IPS DF 19.7 (cell line): Measurements from ENCODE around the gene ARID1B.

ENCODE experiments used
- DNase-seq: peaks from one replicate; pipeline ENCODE4 v3.0.0-alpha.2; 2013; ENCODE audit warnings: low read depth, low spot score

The ARID1B gene

GRCh38 chr6:157046776-157047175, 269.6 kb downstream of the ARID1B start:
- no peak for DNase-seq

DNA sequence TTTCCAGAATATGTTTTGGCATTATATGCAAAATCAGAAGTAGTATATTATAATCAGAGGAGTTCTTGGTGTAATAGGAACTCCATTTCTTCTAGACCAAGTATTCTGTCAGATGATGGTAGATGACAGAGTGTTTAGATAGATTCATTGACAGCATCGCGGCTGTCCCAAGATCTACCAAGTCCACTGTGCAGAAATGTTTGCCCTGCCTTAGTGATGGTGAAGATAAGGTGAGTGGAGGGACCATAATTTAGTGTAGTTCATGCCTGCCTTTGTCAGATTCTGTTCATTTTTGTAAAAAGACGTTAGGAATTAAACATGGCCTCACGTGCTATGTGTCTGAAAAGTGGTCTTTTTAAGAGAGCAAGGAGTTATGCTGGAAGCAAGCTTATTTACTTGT, 270.1 kb downstream of the ARID1B start:
- no peak for DNase-seq

GRCh38 chr6:157047951-157048350, 270.8 kb downstream of the ARID1B start:
- DNase-seq = no peak

- DNase-seq = no peak
Measured at GRCh38 chr6:157049133-157049532, 272.0 kb downstream of the ARID1B start.

- no peak for DNase-seq
Measured at GRCh38 chr6:157050537-157051265, 273.5 kb downstream of the ARID1B start.

DNA sequence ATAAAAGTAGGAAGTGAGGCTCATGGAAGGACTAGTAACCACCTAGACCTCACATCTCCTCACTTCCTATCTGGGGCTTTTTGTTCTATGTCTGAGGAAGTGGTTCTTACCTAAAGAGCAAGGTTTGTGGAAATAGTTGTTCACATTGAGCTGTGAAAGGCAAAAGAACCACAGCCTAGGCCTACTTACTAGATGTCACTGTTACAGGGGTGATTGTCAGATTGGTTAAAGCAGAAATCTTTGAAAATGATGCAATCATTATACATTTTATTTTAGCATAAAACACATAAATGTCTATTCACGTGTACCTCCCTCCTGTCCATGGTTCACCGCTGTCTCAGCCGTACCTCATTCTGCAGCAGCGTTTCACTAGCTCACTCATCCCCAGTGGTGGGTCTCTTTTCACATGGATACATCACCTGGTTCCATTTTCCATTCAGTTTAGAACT, 277.4 kb downstream of the ARID1B start:
- no peak for DNase-seq

DNA sequence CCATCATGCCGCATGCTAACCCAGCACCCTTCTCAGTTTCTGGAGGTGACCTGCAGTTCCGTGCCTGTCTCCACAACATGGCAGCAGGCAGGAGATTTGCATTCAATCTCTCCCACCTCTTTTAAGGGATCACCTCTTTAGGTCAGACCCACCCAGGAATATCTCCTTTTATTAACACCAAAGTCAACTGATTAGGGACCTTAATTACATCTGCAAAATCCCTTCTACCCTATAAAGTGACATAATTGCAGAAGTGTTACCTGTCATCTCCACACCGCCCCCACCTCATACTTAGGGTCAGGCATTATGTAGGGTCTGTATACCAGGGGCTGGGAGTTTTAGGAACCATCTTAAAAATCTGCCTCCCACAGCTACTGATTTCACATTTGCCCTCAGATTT, 278.7 kb downstream of the ARID1B start:
- DNase-seq = no peak

DNA sequence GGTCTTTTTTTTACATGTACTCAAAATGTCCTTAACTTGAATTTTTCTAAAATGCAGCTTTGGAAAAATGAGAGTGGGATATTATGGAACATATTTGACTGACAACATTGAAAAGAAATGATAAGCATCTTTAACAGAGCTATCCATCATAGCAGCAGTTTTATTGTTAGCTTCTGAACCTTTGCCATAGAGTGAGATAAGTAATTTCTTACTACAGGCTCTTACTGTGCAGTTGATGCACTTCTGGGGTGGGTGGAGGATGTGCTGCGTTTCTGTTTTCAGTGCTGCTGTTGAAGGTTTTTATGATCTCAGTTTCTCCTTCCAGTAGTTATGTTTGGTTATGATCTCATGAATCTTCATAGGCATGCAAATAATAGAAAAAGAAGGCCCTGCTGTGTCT, 279.1 kb downstream of the ARID1B start:
- no peak for DNase-seq

GRCh38 chr6:157058574-157058973, 281.4 kb downstream of the ARID1B start:
- no peak for DNase-seq

GRCh38 chr6:157059781-157060180, 282.6 kb downstream of the ARID1B start:
- no peak for DNase-seq

DNA sequence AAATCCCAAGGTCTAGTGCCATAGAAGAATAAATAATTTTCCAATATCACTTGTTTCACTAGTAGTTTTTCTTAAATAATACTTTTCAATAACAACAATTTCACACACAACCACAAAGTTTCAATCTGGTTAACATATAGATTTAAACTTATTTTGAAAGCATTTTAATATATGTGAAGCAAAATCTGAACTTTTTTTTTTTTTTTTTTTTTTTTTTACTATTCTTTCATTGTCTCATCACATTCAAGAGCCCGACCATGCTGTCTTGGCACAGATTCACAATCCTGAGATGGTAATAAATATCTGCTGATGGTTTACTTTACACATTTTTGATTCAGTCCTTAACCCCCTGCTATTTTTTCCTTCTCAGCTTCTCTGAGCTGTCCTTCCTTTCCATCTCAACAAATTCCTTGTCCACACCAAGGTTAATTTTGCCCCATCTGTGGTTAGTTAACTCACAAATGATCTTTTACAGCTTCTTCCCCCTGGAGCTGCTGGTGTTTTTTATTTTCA, 283.3 kb downstream of the ARID1B start:
- DNase-seq = no peak

DNA sequence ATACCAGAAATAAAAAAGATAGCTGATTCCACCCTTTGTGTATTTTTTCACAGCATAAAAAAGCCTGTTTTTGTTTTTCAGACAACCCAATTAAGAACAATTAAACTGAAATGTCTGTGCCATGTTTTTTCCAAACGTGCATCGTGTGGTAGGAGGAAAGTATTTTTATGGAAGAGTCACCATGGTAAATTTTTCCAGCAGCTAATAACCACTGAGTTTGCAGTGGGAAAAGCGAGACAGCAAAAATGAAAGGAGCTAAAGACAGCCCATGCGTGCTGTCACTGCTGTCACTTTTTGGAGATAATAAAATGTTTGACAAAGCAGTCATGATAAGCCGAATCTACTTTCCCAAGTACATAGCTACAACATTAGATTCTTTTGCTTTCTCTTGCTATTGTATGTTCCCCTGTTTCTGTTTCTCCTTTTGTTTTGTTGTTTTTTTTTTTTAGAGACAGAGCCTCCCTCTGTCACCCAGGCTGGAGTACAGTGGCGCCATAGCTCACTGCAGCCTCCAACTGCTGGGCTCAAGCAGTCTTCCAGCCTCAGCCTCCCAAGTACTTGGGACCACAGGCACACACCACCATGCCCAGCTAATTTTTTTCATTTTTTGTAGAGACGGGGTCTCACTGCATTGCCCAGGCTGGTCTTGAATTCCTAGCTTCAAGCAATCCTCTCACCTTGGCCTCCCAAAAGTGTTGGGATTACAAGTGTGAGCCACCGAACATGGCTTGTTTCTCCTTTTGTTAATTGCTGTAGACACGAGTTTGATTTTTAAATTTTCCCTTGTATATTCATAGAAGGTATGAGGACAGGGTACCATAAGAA, 284.8 kb downstream of the ARID1B start:
- no peak for DNase-seq

DNA sequence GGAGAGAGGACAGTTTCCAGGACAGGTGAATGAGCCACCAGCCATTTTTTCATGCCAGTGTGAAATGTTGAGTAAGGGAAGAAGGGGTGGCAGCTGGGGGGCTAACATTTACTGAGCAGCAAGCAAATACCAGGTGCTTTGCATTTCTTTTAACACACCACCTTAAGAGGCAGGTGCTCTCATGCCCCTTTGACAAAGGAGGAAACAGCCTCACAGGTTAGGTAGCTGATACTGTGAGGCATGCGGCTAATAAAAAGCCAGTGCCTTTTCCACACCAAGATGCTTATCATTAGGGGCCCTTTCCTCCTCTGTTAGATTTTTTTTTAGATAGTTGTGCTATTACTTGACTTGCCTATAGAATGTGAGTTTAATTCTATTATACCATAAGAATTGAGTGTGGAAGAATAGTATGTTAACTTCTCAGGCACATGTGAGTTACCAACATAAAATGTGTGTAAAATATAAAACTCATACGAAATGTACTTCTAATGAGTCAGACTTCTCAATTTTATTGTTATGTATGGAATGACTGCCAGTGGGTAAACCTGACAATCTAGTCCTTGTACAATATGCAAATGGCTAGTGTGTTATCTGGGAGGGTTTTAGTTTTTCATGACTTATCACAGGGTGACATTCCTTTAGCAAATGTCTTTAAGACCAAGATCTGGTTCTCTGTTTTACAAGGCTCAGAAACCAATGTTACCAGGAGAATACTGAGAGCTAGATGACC, 286.2 kb downstream of the ARID1B start:
- no peak for DNase-seq

- no peak for DNase-seq
Measured at GRCh38 chr6:157063923-157064322, 286.7 kb downstream of the ARID1B start.

DNA sequence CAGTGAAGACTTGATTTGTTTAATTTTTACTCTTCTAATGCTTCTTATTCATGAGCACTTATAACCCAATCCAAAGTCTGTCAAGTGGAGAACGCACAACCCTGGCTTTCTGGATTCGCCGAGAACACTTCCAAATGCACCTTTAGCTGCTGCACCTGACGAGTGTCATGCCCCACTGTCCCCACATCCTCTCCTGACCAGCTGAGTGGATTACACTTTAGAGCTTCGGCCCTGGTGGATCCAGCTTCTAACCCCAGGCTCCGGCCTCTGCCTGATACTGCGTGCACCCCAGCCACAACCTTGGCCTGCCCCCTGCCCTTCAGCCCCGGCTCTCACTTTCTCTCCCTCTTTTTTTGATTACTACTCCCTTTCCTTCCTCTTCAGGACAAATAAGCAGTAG, 287.3 kb downstream of the ARID1B start:
- DNase-seq = no peak

GRCh38 chr6:157065366-157065765, 288.2 kb downstream of the ARID1B start:
- no peak for DNase-seq

DNA sequence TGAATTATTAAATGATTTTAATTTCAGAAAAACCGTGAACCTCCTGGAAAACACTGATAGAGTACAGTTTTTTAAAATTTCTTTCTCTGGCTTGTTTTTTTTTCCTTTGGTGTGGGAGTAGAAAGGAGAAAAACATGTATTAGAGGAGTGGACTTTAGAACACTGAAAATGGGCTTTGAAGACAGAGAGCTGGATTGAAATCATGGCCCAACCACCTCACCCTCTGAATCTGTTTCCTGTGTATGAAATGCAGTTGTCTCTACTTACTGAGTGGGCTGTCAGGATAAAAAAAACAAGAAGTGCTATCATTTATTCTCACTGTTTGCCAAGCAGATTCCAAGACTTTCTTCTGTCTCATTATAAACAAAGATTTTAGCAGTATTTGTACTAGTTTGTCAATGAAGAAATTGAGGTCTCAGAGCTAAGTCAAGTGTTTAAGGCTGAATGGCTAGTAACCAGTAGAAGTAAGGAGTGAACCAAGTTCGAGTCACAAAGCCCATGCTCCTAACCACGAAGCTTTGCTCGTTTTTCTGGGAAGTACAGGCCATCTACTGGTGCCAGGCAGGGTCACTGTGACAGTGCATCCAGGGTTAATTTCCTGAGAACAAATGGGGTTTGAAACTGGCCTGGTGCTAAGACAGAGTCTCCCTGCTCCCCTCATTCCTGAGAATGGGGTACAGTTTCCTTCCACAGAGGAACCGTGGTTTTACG, 289.8 kb downstream of the ARID1B start:
- DNase-seq = no peak

DNA sequence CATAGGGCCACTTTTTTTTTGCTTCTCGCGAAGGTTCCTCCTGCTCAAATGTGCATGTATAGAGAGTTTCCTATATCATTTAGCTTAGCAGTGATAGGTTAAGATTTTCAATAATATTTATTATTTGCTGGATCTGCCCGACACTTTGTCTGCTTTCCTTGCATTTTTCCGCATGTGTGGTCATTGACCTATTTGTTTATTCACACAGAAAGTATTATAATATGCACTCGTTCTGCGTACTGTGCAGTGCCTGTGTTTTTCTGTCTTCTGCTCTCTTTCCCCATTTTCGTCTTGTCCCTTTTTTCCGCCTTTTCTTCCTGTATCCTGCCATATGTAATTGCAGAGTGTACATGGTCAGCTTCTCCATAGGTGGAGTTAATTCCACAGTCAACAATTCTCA, 290.3 kb downstream of the ARID1B start:
- DNase-seq = no peak

GRCh38 chr6:157068691-157069324, 291.6 kb downstream of the ARID1B start:
- DNase-seq = no peak

DNA sequence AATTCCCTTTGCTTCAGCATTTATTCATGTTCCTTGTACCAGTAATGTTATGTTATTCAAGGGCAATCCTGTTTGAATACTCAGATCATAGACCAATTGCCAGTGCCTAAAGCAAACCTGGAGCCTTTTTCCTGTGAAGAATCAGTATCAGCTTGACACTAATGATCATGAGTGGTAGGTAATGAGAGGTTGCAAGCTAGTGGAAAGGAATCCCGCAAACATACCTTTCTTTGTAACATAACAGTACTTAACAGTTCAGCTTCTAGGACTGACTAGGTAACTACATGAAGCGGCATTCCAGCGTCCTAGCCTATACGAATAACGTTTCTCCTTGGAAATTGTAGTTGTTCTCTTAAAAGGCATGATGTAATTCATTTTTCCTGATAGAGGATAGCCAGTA, 292.4 kb downstream of the ARID1B start:
- DNase-seq = no peak
